Keratinocyte (primary cell): Measurements from ENCODE around the gene SMARCAL1. TPM values are rescaled to one million over a fixed set of nuclear protein-coding genes. Genes with fewer than 3 reads are reported as not detected.
A peak's percentile ranks its signal among the peaks of the same experiment; 100 is the strongest.

ENCODE experiments used
- DNase-seq: peaks from one replicate; pipeline ENCODE4 v3.0.0-alpha.2; 2011; ENCODE audit warnings: low read depth, missing footprints, low spot score
- FAIRE-seq: peaks from 2 replicates; lab custom pipeline; 2011; peaks lifted over from hg19 to GRCh38; lab: Jason Lieb, UNC
- H2AFZ ChIP-seq: 2 replicates; pipeline ENCODE4 v1.6.0; 2012; ENCODE audit warnings: low read length, control low read depth, inconsistent platforms; ENCODE audit not compliant: control insufficient read depth
- H3K27ac ChIP-seq: 2 replicates; pipeline ENCODE4 v1.5.1; 2011; ENCODE audit warnings: low read length; ENCODE audit not compliant: control insufficient read depth, insufficient read depth
- H3K27me3 ChIP-seq: 3 replicates; pipeline ENCODE4 v1.6.0; 2011; ENCODE audit warnings: low read length; ENCODE audit not compliant: control insufficient read depth, insufficient read depth; ENCODE audit errors: extremely low read depth
- H3K36me3 ChIP-seq, 2 experiments: 2 replicates in 1 of 2; 3 replicates in 1 of 2; pipeline ENCODE4 v1.5.1; 2011; ENCODE audit warnings: low read length in 2 of 2, mild to moderate bottlenecking in 1 of 2; ENCODE audit not compliant: control insufficient read depth in 2 of 2, insufficient read depth in 2 of 2; ENCODE audit errors: extremely low read depth in 1 of 2
- H3K4me1 ChIP-seq: 3 replicates; pipeline ENCODE4 v1.5.1; 2011; ENCODE audit warnings: low read length; ENCODE audit not compliant: control insufficient read depth, insufficient read depth; ENCODE audit errors: extremely low read depth
- H3K4me2 ChIP-seq: 3 replicates; pipeline ENCODE4 v1.6.0; 2011; ENCODE audit warnings: low read depth, low read length; ENCODE audit not compliant: control insufficient read depth, insufficient read depth; ENCODE audit errors: extremely low read depth
- H3K4me3 ChIP-seq, 3 experiments: fragments of 200-600 bp in 1 of 3; sonication (generic) in 1 of 3; 2 replicates in 2 of 3; 3 replicates in 1 of 3; pipeline ENCODE4 v1.5.1; 2011 to 2016; ENCODE audit warnings: low read length in 3 of 3, mild to moderate bottlenecking in 3 of 3, control low read depth in 2 of 3, inconsistent platforms in 1 of 3, low read depth in 1 of 3, mixed read lengths in 1 of 3, mixed run types in 1 of 3, moderate library complexity in 1 of 3; ENCODE audit not compliant: control insufficient read depth in 2 of 3, insufficient read depth in 2 of 3; ENCODE audit errors: extremely low read depth in 1 of 3
- H3K79me2 ChIP-seq: 2 replicates; pipeline ENCODE4 v1.6.0; 2012; ENCODE audit warnings: low read length; ENCODE audit not compliant: control insufficient read depth, insufficient read depth
- H3K9ac ChIP-seq: 3 replicates; pipeline ENCODE4 v1.6.0; 2011; ENCODE audit warnings: low read length; ENCODE audit not compliant: control insufficient read depth, insufficient read depth; ENCODE audit errors: extremely low read depth
- H3K9me1 ChIP-seq: 3 replicates; pipeline ENCODE4 v1.6.0; 2011; ENCODE audit warnings: low read length; ENCODE audit not compliant: control insufficient read depth, insufficient read depth; ENCODE audit errors: extremely low read depth
- H3K9me3 ChIP-seq: 2 replicates; pipeline ENCODE4 v1.5.1; 2012; ENCODE audit warnings: low read depth, low read length; ENCODE audit not compliant: control insufficient read depth
- H4K20me1 ChIP-seq: 3 replicates; pipeline ENCODE4 v1.6.0; 2011; ENCODE audit warnings: low read length; ENCODE audit not compliant: control insufficient read depth, insufficient read depth; ENCODE audit errors: extremely low read depth
- CTCF ChIP-seq, 3 experiments: IDR thresholded peaks in 1 of 3; conservative IDR thresholded peaks in 1 of 3; optimal IDR thresholded peaks in 1 of 3; 2 replicates in 2 of 3; 3 replicates in 1 of 3; pipeline versions ENCODE3 to v1.5.1; 2011; ENCODE audit warnings: low read length in 3 of 3, mild to moderate bottlenecking in 3 of 3, moderate library complexity in 2 of 3, control low read depth in 1 of 3, inconsistent platforms in 1 of 3; ENCODE audit not compliant: insufficient read depth in 2 of 3; ENCODE audit errors: extremely low read depth in 1 of 3
- EZH2 ChIP-seq: IDR thresholded peaks from one replicate; pipeline ENCODE4 v1.6.1; 2012; ENCODE audit warnings: inconsistent platforms, mild to moderate bottlenecking, low read length, moderate library complexity
- dilution Hi-C: fragments of 300-500 bp; cut with MboI; formaldehyde crosslinking; loops from one replicate; pipeline ENCODE4 v1.7.0; 2020; ENCODE audit warnings: low sequenced_read_pairs; ENCODE audit not compliant: extremely low pct_ligation_motif_present
- polyA plus RNA-seq, 5 experiments: library from polyadenylated mRNA; depleted of rRNA in 3 of 5; stranded (reverse) in 3 of 5; stranded (forward) in 1 of 5; unstranded in 1 of 5; fragments of >200 nt; gene quantifications; 1 replicate in 1 of 5; 2 replicates in 3 of 5; 3 replicates in 1 of 5; pipeline versions ENCODE4 v1.2.1 to v1.2.3, GENCODE V29; 2011 to 2012; ENCODE audit warnings: missing spikeins in 2 of 5, low read depth in 1 of 5, low replicate concordance in 1 of 5

The SMARCAL1 gene
- polyA plus RNA-seq, 1 donor (not counting 4 experiments of a cell fraction or from before 2014, with no cell fraction given), result 26.3 TPM

GRCh38 chr2:216495656-216496055 is 83.4 kb downstream of the SMARCAL1 start:
- DNase-seq (no peak), FAIRE-seq (no peak)
- no peak overlapping the region for H3K27ac ChIP-seq
- no peak for TF ChIP-seq CTCF (optimal IDR thresholded peaks at IDR 0.05 in 1 of 3, IDR thresholded peaks at IDR 0.05 in 1 of 3, conservative IDR thresholded peaks at IDR 0.05 in 1 of 3; ENCODE audit: extremely low read depth in 1 of 3, insufficient read depth in 2 of 3, low read length in 3 of 3)
- no peak for TF ChIP-seq EZH2
- no peak overlapping the region for H3K4me2 ChIP-seq
- no peak overlapping the region for H2AFZ ChIP-seq
- no peak overlapping the region for H3K4me3 ChIP-seq
- dilution Hi-C loops, result no loop called here
- peaks cover 6% of the 10 kb centered on the region for H4K20me1 ChIP-seq
- no peaks in the 10 kb centered on the region for H3K9me1 ChIP-seq
- peaks cover 29% of the 10 kb centered on the region for H3K79me2 ChIP-seq
- no peaks in the 10 kb centered on the region for H3K27me3 ChIP-seq
- H3K9ac ChIP-seq, result no peak overlapping the region
- peaks cover 8 to 15% of the 10 kb centered on the region in 2 experiments for H3K36me3 ChIP-seq
- H3K9me3 ChIP-seq, result no peaks in the 10 kb centered on the region
- peaks cover 41% of the 10 kb centered on the region for H3K4me1 ChIP-seq

GRCh38 chr2:216497382-216498069 is 85.2 kb downstream of the SMARCAL1 start:
- Histone ChIP-seq H3K4me3 (peak overlapping the region; percentile 62 to 96 (median 79)), H3K36me3 (peaks cover 14 to 33% of the 10 kb centered on the region in 2 experiments), H3K27ac (no peak overlapping the region), H3K27me3 (no peaks in the 10 kb centered on the region), H3K9me1 (no peaks in the 10 kb centered on the region), H4K20me1 (peaks cover 15% of the 10 kb centered on the region), H2AFZ (peak overlapping the region; percentile 84), H3K79me2 (peaks cover 48% of the 10 kb centered on the region), H3K4me2 (peak overlapping the region; percentile 90), H3K4me1 (peaks cover 48% of the 10 kb centered on the region), H3K9me3 (no peaks in the 10 kb centered on the region), H3K9ac (peak overlapping the region; percentile 94)
- TF ChIP-seq EZH2 (no peak), CTCF (optimal IDR thresholded peaks at IDR 0.05 in 1 of 3, IDR thresholded peaks at IDR 0.05 in 1 of 3, conservative IDR thresholded peaks at IDR 0.05 in 1 of 3; ENCODE audit: extremely low read depth in 1 of 3, insufficient read depth in 2 of 3, low read length in 3 of 3) (no peak)
- dilution Hi-C loops, result no loop called here
- no peak for DNase-seq
- no peak for FAIRE-seq
